SIG-M5 (cell line): Measurements from ENCODE around the gene MXD3.
"Not testable (repeated sequence)": the region's sequence is repeated elsewhere in the genome, so short reads cannot be mapped to it uniquely, and the experiment has no call there.

Experiments
- DNase-seq: peaks from one replicate; lab custom pipeline; 2025; lab: John Stamatoyannopoulos, UW

The MXD3 gene, protein sequence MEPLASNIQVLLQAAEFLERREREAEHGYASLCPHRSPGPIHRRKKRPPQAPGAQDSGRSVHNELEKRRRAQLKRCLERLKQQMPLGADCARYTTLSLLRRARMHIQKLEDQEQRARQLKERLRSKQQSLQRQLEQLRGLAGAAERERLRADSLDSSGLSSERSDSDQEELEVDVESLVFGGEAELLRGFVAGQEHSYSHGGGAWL

DNA sequence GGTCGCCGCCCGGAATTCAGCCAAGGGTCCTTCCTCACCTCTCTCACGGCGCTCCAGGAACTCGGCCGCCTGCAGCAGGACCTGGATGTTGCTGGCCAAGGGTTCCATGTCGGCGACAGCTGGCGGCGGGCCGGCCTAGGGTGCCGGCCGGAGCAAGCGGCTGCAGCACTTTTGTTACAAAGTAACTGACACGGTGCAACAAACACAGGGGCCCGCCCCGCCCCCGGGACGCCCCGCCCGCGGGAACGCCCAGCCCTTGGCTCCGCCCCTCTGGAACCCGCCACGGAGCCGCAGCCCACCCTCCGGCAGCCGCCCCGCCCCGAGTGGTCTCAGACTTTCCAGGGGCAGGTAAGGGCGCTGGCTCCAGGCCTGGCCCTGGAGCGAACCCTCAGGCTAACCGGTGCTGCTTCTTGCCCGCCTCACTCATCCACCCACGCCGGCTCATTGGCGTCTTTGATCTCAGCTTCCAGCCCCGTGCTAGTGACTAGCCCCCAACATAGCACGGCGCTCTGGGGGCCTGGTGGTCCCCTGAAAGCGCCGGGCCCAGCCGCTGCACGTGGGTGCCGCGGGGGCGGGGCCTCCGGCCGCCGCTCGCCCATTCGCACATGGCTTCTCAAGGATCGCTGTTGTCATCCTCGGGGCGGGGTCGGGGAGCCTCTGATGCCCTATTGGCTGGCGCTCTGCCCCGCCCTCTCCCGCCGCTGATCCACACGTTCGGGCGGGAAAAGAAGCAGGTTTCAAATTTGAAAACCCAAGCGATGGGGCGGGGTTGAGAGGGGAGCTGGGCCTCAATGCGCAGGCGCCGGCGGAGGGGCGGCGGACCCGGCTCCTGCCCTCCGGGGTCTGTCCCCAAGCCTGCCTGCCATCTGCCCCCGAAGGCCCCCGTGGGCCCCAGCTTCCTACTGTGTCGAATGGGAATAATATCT, at the start of gene MXD3:
Gene MXD3 (minus strand): TSS at position 176 of the 926 bp plus-strand sequence. CDS start 68 bp downstream, at position 108.
- DNase-seq: peak; percentile 96

DNA sequence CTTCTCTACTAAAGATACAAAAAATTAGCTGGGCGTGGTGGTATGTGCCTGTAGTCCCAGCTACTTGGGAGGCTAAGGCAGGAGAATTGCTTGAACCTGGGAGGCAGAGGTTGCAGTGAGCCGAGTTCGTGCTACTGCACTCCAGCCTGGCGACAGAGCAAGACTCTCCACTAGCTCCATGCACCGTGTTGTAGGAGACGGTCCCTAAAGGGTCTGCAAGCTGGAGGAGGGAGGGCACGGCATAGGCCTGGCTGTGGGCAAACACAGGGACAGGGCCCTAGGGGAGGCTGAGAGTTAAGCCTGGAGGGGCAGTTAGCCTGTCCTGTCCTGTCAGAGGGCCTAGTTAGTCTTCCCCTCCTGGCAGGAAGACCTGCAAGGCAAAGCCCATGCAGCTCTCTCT, 49.0 kb upstream of the MXD3 start:
- not testable (repeated sequence) for DNase-seq

DNA sequence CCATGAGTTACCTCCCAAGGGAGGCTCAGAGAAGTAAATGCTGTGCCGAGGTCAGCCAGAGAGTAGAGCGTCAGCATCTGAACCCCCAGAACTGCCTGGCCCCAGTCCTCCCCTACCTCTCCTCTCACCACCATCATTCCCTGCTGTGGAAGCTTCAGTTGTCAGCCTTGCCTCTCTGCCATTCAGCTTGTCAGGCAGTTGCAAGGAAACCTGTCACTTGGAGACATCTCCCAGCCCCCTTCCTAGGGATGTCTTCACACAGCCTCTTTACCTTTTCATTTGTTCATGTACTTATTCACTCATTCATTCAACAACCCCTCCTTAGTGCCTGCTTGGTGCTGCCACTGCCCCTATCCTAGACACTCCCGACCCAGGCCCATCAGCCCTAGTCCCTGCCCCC, 48.2 kb upstream of the MXD3 start:
- no peak for DNase-seq

DNA sequence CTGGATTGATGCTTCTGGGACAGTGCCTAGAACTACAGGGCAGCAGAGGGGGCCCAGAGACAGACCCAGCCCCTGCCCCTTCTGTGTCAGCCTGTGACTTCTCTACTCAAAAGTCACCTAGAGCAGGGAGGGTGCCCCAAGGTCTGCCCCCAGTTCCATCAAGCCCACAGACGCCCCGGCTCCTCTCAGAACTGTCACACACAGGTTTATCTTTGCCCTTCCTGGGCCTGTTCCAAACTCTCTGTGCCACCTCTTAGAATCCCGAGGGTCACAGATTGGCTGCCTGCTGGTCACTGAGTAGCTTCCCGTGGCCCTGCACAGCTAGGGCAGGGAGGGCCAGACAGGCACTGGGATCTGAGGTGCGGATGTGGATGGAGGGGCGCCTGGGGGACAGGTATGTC, 47.8 kb upstream of the MXD3 start:
- no peak for DNase-seq

DNA sequence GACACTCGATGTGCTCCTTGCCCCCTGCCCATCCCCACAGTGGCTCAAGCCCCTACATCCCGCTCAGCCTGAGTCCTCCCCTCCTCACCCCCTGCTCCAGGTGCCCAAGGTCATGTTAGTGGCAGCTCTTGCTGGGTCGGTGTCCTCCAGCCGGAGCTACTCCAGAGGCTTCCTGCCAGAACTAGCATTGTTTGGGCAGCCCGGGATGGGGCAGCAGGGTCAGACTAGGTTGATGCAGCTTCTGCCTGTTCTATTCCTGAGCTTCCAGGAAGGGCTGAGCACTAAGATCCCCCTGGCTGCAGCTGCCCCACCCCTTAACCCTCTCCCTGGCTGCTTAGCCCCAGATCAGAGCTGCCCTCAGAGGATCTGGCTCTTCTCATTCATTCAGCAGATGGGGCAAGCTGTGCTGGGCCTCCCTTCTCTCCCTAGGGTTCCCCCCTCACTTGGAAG, 46.7 kb upstream of the MXD3 start:
- no peak for DNase-seq

DNA sequence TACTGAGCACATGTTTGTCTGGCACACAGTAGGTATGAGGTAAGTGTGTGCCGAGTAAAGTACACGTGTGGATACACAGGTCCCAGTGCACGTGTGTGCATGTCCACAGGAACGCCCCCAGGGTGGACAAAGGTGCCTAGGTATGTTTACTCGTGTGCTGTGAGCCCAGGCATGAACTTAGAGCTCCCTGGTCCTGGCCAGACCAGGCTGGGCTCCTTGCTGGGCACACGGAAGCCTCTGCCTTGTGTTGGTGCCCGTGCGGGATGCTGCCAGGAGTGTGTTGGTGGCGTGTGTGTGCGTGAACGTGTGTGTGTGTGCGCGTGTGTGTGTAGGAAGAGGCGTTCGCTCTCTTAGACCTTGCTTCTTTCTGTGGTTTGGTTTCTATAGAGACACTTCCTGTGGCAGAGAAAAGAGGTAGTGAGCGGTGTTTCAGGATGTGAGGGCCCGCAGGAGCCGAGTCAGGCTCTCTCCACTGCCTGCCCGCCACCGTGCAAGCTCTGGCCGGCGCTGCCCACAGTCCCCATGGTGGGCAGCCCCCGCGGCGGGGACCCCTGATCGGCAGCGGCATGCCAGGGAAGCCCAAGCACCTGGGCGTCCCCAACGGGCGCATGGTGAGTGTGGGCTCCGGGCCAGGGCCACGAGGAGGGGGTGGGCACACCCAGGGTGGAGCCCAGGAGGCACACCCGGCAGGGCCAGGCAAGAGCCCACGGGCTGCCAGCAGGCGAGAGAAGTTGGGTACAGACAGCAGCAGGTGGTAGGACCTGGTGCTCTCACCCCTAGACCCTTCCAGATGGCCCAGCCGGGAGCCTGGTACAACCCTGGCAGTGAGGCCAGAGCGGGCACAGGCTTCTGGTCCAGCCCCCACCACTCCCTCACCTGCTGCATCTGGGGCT, 46.0 kb upstream of the MXD3 start, which contains the start of gene RGS14:
Gene RGS14 (plus strand): TSS at position 466 of the 893 bp plus-strand sequence. CDS start 101 bp downstream, at position 567.
- peak; percentile 88 for DNase-seq

DNA sequence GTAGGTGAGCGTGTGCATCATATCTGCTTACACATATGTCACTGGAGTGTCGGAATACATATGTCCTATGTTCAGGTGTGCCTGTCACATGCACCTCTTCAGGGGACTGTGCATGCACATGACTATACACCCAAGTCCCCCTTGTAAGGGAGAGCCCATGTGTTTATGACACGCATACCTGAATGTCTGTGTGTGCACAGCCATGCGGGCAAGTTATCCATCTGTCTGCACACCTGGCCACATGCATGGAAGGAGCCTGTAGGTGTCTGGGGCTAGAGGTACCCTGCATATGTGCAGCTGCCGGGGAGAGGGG, 45.4 kb upstream of the MXD3 start:
- no peak for DNase-seq

DNA sequence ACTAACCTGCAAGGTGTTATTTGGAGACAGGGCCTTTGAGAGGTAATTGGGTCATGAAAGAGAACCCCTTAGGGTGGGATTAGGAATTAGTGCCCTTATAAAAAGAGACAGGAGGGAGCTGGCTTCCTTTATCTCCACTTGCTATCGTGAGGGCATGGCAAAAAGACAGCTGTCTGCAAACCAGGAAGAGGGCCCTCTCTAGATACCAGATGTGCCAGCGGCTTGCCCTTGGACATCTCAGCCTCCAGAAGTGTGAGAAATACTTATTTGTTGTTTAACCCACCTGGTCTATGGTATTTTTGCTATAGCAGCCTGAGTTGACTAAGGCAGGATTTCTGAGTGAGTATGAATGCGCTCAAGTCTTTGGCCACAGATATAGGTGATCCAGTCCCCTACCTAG, 45.0 kb upstream of the MXD3 start:
- no peak for DNase-seq

DNA sequence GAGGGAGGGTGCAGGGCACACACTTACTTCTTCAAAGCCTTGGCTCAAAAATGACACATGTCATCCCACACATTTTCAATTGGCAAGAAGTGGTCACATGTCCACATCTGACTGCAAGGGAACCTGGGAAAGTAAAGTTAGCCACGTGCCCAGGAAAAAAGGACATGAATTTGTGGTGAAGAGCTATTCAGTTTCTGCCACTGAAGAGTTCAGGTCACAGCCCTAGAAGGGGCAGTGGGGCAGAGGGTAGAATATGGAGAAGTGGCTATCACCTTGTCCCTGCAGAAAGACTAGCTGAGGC, 44.1 kb upstream of the MXD3 start:
- no peak for DNase-seq

DNA sequence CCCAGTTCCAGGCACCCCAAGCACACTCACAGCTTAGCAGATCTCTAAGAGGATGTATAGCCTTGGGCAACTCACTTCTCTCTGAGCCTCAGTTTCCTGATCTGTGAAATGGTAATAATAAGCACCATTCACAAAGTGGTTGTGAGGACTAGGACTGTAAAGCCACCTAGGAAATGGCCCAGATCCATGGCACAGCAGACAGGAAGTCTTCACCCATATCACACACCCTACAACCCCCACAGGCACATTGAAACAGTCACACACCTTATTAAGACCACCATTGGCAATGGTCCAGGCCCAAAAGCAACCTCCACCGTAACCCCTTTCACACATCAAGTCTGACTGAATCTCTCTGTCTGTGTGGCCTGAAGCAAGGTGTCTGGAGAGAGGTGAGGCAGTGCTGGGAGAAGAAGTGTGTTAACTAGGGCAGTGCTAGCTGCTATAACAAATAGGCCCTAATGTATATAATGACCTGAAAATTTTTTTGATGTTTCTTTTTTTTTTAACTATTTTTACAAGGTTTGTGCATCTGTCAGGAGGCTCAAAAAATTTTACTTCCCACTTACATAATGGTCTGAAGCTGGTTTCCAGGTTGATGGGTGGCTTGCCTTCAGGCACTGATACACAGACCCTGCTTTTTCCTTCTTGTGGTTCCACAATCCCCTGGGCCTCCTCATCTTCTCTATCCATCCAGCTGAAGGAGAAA, 43.6 kb upstream of the MXD3 start:
- DNase-seq: no peak

DNA sequence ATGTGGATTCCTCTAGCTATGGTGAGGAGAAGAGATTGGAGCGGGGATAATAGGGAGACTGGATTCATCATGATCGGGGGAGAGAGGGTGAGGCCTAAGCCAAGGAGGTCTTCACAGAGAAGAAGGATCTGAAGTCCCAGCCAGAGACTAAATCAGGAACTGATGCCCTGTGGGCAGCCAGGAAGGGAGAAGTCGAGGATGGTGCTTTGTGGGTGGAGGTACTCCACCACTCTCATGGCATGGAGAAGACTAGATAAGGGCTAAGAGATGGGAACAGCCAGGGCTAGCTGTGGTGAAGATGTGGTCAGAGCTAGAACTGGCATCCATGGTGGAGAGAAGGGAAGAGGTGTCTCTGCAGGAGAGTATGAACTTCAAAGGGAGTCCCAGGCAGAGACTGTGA, 43.0 kb upstream of the MXD3 start:
- DNase-seq: no peak

DNA sequence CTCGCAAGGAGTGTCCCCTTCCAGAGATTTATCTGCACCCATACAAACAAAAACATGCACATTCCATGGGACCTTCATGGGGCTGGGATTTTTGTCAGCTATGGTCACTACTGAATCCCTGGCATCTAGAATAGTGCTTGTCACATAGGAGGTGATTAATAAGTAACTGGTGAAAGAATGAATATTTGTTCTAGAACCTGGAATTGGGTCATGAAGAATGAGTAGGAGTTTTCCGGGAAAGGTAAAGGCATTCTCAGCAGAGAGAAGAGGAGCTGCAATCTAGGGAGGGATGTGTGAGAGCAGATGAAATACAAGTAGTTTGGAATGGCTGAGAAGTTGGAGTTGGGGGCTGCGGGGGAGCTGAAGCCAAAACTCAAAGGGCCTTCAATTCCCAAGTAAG, 42.6 kb upstream of the MXD3 start:
- no peak for DNase-seq

DNA sequence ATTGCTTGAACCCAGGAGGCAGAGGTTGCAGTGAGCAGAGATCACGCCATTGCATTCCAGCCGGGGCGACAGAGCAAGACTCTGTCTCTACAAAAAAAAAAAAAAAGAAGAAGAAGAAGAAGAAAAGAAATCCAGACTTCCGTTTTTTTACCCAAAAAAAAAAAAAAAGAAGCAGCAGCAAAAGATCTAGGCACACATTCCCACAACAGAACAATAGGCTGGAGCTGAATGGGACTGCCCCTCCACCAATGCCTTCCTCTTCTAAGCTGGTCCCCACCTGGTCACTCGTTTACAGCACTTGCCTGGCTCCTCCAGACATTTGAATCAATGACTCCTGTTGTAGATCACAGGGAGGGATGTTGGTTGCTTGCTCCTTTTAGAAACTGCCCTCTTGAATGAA, 41.4 kb upstream of the MXD3 start:
- no peak for DNase-seq

DNA sequence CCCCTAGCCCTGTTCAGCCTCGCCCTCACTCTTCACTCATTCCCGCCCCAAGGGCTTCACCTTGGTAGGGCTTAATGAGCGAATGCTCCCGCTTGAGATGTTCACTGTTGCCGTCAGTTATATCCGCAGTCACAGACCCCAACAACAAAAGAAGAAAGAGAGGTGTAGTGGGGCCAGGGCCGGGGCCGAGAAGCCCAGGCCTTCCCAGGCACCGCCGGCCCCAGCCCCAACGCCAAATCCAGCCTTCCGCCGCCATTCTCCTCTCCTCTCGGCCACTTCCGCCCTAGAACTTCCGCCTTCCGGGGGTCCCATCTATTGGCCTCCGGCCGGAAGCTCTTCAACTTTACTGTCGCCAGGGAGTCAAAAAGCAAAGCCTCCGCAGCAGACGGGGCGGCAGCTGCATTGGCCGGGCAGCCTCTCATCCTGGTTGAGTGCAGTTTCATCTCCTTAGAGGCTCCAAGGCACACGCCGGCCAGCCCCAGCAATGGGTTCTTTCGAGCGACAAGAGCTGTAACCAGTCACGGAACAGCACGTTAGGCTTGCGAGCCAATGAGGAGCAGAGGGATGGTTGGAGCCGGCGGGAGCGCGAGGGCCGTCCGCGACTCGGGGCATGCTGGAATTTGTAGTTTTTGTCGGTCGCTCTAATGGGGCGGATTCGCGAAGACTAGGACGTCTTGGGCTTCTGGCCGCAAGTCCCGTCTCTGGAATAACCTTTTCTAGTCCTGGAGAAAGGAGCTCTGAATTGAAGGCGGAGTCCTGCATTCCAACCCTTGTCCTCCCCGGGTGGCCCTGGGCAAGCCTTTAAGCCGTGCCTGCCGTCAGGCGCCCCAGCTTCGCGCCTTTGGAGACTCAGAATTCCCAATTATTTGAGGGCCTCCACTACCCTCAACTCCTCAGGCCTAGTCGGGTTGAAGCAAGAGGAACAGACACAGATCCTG, 40.0 kb upstream of the MXD3 start, which contains the start of gene LMAN2:
Gene LMAN2 (minus strand): TSS at position 277 of the 938 bp plus-strand sequence. CDS start 21 bp downstream, at position 256.
- peak; percentile 91 for DNase-seq

DNA sequence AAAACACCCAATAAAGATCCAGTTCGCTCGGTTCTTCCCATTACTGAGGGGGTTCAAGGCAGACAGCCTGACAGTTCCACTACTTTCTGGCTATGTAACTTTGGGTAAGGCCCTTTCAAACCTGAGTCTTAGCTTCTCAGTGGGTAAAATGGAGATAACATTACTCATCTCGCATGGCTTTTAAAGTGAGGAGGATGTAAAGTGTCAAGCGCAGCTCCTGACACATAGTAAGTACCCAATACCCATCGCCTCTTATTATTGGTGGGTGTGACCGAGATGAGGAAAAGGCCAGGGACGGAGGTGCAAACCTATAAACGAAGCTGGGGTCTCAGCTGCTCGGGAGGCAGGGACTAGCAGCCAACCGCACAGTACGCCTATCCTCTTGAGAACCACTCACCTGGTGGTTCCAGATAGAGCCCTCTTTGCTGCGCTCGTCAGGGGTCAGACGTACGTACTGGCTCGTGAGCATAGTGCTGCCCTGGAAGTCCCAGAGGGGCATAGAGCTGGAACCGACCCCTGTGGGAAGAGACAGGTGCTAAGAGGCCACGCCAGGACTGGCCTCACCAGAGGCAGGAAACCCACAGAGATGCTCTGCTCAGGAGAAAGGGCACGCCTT, 39.2 kb upstream of the MXD3 start:
- DNase-seq: no peak

DNA sequence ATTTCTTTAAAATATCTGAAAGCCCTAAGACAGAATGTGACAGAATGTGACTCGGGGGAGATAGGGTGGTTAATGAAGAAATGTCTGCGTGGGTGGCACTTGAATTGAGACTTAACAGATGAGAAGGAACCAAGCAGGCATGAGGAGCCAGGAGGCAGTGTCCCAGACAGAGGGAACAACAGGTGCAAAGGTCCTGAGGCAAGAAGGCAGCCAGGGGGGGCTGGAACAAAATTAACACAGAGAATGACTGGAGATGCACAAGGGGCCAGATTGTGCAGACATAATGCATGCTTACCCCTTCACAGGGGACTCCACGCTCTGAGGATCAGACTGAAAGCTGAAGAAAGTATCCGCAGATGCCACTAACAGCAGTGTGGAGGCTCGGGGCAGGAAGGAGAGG, 38.1 kb upstream of the MXD3 start:
- DNase-seq: no peak

DNA sequence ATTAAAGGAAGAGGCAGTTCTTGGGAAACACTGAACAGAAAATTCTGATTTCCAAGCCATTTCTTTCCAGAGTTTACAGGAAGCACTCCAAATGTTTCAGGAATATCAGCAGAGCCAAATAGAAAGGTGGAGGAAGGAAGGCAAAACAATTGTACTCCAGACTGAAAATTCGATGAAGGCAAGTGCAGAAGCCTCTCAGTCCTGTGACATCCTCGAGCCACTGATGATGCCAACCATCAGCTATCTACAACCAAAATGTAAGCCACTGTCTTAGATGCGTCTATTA, 37.6 kb upstream of the MXD3 start:
- no peak for DNase-seq

DNA sequence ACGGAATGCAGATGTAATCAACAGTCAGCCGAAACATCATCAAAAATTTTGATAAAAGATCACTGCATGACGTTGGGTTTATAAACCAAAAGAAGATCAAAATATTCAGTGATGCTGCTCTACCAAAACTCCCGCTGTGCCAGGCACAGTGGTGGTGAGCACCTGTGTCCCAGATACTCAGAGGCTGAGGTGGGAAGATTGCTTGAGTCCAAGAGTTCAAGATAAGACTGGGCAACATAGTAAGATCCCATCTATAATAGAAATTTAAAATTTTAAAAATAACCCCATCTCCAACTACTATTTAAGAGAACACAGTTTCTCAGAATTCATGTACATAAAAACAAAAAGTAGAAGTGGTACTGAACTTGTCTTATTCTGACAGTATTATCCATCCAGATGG, 36.0 kb upstream of the MXD3 start:
- DNase-seq: no peak

DNA sequence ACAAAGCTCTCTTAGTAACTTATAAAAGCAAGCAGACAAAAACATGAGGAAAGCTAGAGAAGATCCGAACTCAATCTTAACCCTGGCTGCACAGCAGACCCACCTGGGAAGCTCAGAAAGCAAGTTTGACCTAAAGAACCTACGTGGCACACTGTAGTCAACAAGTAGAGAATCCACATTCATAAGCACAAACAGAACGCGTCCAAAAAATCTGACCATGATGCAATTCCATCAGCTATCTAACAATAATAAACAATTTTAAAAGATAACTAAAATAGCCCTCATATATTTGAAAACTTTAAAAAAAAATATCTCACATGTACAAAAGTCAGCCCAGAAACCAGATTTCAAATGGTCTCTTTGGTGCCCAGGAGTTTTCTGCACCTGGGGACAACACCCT, 35.1 kb upstream of the MXD3 start:
- no peak for DNase-seq

DNA sequence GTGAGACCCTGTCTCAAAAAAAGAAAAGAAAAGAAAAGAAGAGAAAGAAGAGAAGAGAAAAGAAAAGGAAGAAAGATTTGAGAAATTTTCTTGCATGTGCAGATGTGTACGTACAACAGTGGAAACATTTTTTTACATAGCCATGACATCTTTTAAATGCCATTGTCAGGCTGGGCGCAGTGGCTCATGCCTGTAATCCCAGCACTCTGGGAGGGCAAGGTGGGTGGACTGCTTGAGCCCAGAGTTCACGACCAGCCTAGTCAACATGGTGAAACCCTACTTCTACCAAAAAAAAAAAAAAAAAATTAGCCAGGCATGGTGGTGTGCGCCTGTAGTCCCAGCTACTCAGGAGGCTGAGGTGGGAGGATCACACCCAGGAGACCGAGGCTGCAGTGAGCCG, 33.2 kb upstream of the MXD3 start:
- no peak for DNase-seq

DNA sequence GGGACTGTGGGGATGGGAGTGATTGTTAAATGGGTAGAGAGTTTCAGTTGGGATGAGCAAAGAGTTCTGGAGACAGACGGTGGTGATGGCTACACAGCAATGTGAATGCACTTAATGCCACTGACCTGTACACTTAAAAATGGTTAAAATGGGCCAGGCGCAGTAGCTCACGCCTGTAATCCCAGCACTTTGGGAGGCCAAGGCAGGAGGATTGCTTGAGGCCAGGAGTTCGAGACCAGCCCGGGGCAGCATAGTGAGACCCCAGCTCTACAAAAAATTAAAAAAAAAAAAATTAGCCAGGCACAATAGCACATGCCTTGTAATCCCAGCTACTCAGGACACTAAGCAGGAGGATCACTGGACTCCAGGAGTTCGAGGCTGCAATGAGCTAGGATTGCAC, 32.1 kb upstream of the MXD3 start:
- DNase-seq: no peak
